Right kidney (tissue), 9 donors: Measurements from ENCODE around the gene HLA-DQA1.
"Not testable (repeated sequence)": the region's sequence is repeated elsewhere in the genome, so short reads cannot be mapped to it uniquely, and the experiment has no call there.

Experiments used
- DNase-seq: peaks from one replicate; pipeline ENCODE4 v3.0.0-alpha.2; 2016
- long read RNA-seq, 8 donors: transcript quantifications; one replicate each; lab custom pipeline, GENCODE V29; 2026

HLA-DQA1 gene
- long read RNA-seq, donor 1: 0 reads
- long read RNA-seq, donor 2: 0 reads
- long read RNA-seq, donor 3: 0 reads
- long read RNA-seq, donor 4, full-length matches to known transcripts: 2 of 10 reads
- long read RNA-seq, donor 4, partial matches to known transcripts: 0 of 10 reads
- long read RNA-seq, donor 4, other reads (novel, unspliced or antisense): 8 of 10 reads
- long read RNA-seq, donor 5: 0 reads
- long read RNA-seq, donor 6, partial matches to known transcripts: 0 of 1 reads
- long read RNA-seq, donor 6, other reads (novel, unspliced or antisense): 0 of 1 reads
- long read RNA-seq, donor 7: 0 reads
- long read RNA-seq, donor 8: 0 reads

GRCh38 chr6:32637219-32637880 lies at the start of gene HLA-DQA1:
TSS of gene HLA-DQA1 (plus strand) at chr6:32637406. CDS start at chr6:32637459, 53 bp downstream.
- DNase-seq: no peak

GRCh38 chr6:32588156-32588555 lies 49.0 kb upstream of the HLA-DQA1 start:
- no peak for DNase-seq

GRCh38 chr6:32589596-32590449 lies 47.4 kb upstream of the HLA-DQA1 start, which contains the start of gene HLA-DRB1:
TSS of gene HLA-DRB1 (minus strand) at chr6:32589848. CDS start at chr6:32589742, 106 bp downstream.
- peak; percentile 13 for DNase-seq

GRCh38 chr6:32590713-32591112 lies 46.5 kb upstream of the HLA-DQA1 start:
- DNase-seq: not testable (repeated sequence)

GRCh38 chr6:32597024-32597423 lies 40.2 kb upstream of the HLA-DQA1 start:
- no peak for DNase-seq

GRCh38 chr6:32602383-32602782 lies 34.8 kb upstream of the HLA-DQA1 start:
- no peak for DNase-seq

GRCh38 chr6:32603222-32603621 lies 34.0 kb upstream of the HLA-DQA1 start:
- DNase-seq: no peak

GRCh38 chr6:32603888-32604287 lies 33.3 kb upstream of the HLA-DQA1 start:
- no peak for DNase-seq

GRCh38 chr6:32604434-32604877 lies 32.8 kb upstream of the HLA-DQA1 start:
- DNase-seq: no peak

- DNase-seq: no peak
Observed at GRCh38 chr6:32607263-32607987, 29.8 kb upstream of the HLA-DQA1 start.

GRCh38 chr6:32607988-32608298 lies 29.3 kb upstream of the HLA-DQA1 start:
- DNase-seq: no peak

- no peak for DNase-seq
Observed at GRCh38 chr6:32608362-32608761, 28.8 kb upstream of the HLA-DQA1 start.

GRCh38 chr6:32609391-32609730 lies 27.8 kb upstream of the HLA-DQA1 start:
- no peak for DNase-seq

GRCh38 chr6:32609731-32610640 lies 27.2 kb upstream of the HLA-DQA1 start:
- DNase-seq: peak; percentile 61

- no peak for DNase-seq
Observed at GRCh38 chr6:32610682-32611296, 26.4 kb upstream of the HLA-DQA1 start.

- DNase-seq: no peak
Observed at GRCh38 chr6:32613475-32613874, 23.7 kb upstream of the HLA-DQA1 start.

GRCh38 chr6:32614366-32615081 lies 22.7 kb upstream of the HLA-DQA1 start:
- DNase-seq: no peak

- DNase-seq: no peak
Observed at GRCh38 chr6:32615885-32616532, 21.2 kb upstream of the HLA-DQA1 start.

- DNase-seq: no peak
Observed at GRCh38 chr6:32617751-32618150, 19.5 kb upstream of the HLA-DQA1 start.

GRCh38 chr6:32621372-32621771 lies 15.8 kb upstream of the HLA-DQA1 start:
- no peak for DNase-seq
